GM04504 (cell line): Measurements from ENCODE around the gene PEPD.

Experiments
- DNase-seq: peaks from one replicate; pipeline ENCODE4 v3.0.0-alpha.2; 2012; ENCODE audit warnings: low read depth

Gene PEPD

DNA sequence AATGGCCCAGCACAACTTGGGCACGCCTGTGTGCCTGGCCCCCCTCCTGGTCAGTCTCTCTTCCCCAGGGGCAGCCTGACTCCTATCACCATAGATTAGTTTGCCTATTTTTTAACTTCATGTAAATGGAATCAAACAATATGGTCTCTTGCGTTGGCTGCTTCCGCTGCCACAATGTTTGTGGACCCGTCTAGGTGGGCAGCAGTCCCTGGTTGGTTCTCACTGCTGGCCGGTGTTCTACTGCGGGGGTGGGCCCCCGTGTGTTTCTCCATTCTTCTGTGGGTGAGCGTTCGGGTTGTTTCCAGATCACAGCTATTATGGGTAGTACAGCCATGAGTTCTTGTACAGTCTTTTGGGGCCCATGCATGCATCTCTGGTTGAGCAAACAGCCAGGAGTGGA is 100.8 kb downstream of the PEPD start:
- DNase-seq: no peak

DNA sequence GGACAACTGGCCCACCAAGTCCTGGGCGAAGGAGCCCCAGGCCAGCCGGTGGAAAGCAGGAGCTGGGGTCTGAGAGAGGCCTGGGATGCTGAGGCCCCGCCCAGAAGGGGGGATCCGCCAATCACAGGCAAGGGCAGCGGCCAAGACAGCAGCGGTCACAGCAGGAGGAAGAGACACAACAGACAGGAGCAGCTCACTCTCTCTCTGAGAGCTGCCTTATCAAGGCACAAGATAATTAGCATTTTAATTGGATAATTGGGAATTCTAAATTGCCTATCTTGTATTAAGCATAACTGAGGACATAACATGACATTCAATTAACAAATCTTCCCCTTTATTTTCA is 101.8 kb downstream of the PEPD start:
- DNase-seq: no peak

DNA sequence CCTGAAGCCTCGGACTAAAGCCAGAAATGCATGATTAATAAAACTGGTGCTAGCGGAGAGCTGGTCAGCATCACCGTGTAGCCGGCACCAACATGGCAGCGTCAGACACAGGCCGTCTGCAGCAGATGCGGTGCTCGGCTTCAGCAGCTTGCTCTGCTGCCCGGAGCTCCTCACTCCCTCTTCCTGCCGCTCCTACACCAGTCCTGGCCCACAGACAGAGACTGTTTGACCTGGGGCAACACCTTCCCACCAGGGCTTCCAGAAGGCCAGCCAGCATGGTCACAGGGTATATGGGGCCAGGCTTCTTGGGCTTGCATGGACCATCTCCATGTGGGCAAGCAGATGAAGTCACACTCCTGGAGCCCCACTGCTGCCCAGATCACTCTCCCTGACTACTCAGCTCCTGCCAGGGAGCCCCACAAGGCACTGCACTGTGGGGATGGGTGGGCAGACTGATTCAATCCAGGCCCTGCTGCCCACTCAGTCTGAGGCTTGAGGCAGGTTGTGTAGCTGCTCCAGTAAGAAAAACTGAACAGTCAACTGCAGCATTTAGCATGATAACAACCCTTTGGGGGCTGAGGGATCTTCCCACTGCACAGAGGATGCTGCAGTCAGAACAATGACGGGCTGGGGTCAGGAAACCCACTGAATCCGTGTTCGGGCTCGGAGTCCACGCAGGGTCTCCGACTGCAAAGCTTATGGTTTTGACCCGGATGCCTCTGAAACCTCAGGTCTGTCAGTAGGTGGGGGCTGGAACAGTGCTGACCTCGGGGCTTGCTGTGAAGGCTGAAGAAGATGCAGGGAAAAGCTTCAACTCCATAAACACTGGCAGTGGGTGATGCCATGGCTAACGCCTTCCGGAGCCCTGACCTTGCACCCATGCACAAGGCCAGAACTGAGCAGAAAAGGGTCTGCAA is 102.5 kb downstream of the PEPD start:
- DNase-seq: no peak

DNA sequence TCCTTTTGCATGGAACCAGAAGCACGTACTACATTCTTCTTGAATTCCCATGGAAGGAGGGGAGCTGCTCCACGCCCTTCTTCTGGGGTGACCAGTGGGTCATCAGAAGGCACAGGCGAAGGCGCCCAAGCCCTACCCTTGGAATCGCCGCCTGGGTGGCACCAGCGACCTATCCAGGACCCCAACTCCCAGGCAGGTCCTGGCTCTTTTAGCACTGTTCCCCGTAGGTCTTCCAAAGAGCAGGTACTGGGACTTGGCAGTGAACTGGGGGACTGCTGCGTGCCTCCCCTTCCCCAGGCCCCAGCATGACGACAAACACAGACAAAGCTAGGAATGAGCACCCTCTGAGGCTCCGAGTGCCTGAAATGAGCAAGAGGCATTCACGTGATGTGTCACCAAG is 103.1 kb downstream of the PEPD start:
- no peak for DNase-seq

DNA sequence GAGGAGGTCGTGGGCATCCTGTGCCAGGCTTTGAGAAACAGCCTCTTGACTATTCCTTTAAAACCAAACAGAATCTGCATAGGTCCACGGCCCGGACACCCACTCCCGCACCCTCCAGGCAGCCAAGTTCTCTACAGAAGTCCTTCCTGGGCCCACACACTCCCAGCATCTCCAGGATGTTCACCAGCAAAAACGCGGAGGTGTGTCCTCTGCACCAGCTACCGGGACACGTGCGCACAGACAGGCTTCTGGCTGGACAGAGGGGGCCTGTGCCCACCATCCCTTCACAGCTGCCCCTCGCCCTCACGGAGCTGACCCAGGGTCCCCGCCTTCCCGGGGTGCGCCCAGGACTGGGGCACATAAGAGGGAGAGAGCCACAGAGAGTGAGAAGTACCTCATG is 103.8 kb downstream of the PEPD start:
- no peak for DNase-seq

DNA sequence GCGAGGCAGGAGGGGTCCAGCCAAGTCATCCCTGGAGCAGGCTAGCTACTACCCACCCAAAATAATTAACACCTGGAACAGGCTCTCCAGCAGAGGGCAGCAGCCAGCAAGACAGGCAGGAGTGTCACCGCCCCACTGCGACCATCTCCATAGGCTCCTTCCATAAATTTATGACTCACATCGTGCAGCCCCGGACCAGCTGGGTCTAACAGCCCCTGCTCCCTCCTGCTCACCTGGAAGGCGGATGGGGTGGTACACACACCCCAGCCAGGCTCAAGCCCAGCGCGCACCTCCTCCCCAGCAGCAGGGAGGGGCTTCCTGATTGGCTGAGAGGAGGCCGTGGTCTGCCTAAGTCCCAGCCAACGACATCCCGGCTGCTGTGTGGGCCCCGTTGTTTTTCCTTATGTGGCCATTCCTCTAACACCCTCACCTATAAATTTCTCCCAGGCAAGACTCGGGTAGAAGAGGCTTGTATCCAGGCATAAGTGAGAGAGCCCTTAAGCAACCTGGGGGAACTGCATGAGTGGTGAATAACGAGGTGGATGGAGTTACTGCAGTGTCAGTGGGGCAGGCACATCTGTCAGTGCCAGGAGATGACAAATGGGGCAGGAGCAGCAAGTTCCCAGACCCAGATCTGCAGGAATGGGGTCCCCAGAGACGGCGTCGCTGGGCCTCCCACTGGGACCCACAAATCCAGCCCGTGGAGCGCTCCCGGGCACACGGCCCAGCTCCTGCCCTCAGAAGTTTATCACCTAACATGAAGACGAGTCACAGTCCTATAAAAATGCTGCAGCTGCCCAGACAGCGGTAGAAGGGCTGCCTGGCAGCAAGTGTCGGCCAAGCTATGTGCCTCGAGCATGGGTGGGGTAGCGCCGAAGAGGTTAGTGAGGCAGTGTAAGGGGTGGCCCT is 105.0 kb downstream of the PEPD start:
- no peak for DNase-seq

DNA sequence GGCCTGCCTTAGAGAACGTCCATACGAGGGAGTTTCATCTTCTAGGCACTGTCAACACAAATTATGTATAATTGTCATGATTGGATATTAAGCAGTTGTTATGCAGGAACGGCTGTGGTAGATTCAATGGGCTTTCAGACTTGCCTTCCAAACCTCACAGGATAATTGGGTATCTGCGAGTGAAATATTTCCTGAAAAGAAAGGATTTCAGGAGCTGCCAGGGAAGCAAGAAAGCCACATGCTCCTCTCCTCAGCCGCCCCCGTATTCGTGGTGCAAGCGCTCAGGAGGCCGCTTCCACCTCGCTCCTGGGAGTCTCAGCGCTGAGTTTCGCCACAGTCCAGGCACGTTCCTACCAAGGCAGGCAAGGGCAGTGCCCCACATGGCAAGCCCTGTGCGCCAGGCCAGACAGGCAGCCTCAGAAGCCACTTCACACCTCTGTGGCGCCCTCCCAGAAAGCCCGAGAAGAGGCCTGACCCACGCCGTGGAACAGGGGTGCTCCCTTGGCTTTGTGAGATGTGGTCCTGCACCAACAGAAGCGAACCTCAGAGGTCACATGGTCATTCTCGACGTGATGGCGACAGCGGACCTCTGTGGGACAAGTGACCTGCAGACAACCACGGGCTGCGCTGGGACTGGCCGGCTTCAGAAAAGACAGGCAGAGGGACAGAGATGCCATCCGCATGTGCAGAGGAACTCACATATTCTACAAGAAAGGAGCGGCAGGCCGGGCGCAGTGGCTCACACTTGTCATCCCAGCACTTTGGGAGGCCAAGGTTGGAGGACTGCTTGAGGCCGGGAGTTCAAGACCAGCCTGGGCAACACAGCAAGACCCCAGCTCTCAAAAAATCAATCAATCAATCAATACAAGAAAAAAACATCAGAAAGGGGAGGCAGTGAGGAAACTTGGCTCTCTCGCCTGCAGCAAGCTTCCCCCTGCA is 106.7 kb downstream of the PEPD start:
- no peak for DNase-seq

DNA sequence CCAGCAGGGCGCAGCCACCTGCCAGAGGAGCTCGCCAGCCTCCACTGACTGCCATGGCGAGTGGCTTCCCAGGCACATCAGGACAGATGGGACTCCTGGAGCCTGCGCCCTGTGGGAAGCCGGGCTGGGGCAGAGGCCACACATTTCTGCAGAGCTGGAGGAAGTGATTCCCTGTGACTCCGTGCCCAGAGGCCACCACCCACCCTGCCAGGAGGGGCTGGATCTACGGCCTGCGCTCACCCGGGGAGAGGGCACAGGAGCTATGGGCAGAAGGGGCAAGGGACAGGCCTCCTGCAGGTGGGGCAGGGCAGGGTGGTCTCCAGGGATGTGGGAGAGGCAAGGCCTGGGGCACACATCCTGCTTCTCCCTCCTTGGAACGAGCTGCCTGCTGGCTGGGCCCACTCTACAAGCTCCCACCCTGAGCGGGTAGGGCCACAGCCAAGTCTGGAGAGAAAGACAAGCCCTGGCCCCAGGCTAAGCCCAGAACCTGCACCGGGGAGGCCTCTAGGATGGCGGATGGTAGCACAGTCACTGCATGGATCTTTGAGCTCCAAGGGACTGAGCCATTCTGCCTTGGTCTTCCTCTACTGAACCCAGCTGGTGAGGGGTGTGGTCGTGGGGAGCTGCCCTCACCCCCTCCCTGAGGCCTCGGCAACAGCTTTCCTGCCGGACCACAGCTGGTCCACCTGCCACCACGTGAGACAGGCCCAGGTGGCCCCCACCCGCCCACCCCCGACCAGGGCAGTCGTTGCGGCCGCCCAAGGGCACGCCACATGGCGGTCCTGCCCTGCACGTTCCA is 107.5 kb downstream of the PEPD start:
- DNase-seq: no peak

DNA sequence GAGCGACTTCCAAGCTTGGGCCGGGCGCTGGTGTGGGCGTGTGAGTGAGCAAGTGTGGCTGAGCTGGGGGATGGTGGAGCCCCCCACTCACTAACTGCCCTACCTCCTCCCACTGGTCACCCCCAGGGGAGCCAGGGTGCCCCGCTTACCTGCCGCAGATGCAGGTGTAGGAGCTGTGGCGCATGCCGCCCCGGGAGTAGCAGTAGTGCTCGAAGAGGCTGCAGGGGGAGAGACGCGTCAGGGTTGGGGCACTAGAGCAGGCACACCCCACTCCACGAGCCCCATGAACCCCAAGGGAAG is 108.2 kb downstream of the PEPD start:
- DNase-seq: no peak

DNA sequence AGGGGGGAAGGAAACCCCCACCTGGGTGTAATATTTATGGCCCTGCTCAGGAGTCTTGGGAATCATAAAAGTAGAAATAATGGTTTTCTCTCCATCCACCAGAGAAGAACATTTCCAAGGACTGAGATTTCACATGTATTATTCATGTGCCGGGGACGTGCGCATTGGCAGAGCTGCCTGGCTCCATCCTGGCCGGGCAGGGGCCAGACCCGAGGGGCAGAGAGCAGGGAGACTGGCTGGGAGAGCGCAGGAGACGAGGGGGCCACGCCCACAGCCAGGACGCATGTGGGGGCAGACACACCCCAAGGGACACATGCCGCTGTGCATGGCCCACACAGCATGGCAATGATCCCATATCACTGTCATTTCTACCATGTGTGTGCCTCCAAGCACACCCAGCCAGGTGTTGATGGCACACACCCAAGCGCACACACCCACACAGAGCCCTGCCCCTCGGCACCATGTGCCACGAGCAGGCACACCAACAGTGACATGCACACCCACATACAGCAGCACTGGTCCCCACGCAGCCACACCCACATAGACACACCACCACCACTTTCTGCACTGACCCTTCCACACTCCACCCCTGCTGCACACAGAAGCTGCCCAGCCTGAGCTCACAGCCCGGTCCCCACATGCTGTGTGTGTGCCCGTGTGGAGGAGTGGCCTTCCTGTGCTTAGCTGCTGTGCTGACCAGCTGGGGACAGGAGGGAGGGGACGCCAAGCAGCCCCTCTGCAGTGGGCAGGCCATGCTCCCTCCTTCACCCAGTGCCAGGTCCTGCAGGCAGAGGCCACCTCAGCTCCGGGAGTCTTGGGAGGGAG is 108.8 kb downstream of the PEPD start:
- DNase-seq: no peak

DNA sequence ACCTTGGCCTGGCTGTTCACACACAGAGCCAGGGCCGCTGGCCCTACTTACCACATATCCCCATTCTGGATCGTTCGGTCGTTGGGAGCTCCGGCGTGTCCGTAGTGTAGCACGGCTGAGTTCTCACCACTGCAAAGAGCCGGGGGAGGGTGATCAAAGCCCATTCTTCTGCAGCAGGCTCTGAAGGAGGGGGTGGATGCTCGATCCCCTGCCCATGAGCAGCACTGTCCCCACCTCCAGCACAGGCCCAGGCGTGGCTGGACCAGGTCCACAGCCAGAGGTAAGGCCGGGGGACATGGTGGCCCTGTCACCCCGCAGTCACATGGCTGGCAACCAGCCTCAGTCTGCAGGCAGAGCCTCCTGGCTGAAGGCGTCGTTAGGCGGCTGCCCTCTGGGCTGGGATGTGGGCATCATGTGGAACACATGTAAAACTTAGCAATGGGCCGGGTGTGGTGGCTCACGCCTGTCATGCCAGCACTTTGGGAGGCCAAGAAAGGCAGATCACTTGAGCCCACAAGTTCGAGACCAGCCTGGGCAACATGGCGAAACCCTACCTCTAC is 109.9 kb downstream of the PEPD start:
- DNase-seq: no peak

DNA sequence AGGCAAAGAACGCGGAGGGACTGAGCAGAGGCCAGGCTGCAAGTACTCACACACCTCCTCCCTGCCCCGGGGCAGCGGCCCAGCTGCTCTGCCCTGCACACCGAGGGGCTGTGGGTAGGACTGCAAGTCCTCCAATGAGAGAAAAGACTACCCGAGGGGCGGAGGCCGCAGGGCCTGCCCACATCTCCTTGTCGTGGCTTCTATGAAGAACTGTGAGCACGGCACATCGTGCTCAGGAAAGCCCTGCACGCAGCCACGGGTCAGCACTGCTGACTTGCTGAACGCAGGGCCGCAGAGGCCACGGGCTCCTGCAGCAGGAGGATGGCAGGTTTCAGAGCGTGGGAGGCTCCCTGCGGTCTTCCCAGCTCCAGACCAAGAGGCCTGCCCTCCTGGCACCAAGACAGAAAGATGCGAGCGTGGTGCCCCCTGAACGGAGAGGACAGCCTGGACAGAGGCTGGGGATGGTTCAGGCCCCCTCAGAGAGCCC is 110.6 kb downstream of the PEPD start:
- DNase-seq: no peak

DNA sequence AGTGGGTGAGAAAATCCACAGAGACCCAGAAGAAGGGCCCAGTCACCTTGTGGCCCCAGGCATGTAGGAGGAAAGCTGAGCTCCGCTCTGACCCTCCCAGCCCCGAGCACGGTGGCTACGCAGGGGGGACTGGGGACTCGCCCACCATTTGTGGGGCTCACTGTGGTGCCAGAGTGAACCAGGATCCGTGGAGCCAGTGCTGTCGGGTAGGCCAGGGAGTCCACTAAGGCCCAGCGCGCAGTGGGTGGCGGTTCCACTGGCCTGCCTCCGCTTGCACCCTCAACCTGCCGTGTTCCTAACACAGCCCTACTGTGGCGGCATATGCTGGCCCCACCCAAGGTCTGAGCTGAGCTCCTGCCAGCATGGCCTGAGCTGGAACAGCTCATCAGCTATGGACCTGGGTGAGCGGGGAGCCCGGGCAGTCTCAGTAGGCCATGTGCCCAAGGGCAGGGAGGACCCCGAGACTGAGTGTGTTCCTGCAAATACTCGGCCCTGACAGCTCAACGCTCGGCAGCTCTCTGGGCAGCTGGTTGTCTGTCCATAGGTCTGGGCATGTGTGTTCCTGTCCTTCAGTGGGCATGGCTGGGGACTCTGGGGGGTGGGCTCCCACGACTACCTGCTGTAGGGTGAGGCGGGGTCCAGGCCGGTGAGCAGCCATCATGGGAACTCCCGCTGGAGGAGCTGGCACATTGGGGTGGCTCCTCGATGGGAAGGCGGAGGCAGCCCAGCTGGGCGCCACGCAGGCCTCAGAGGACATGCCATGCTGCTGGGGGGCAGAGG is 111.5 kb downstream of the PEPD start:
- DNase-seq: no peak

DNA sequence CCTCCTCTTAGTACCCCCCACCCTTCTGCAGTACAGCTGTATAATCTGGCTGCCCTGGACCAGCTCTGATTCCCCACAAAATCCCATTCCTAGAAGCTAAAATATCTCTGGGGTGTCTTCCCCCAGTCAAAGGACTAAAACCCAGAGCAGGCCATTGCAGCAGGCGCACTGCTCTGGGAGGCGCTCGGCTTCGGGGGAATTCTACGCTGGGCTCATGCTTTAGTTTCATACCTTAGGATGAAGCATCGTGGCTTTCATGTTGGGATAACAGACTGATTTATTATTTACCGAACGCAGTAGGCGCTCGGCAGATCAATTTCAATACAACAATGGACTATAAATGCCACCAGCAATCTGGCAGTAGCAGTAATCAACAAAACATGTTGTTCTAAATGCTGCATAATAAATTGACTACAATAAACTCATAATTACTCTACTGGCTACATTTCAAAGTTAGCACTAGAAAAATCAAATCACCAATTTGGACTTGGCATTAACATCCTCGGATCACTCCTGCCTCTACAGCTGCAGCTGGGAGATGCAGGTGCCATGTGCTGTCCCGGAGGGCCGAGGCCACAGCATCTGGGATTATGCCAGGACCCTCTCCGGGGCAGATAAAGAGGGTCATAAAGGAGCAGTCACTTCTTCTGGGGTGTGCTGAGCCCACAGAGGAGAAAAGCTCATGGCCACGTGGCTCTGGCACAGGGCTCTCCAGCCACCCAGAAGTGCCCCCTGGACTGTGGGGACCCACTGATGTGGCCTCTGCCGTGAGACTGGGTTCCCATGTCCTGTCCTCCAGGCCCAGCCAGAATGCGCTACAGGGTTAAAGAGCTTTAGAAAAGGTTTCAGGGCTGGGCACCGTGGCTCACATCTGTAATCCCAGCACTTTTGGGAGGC is 112.8 kb downstream of the PEPD start:
- no peak for DNase-seq

DNA sequence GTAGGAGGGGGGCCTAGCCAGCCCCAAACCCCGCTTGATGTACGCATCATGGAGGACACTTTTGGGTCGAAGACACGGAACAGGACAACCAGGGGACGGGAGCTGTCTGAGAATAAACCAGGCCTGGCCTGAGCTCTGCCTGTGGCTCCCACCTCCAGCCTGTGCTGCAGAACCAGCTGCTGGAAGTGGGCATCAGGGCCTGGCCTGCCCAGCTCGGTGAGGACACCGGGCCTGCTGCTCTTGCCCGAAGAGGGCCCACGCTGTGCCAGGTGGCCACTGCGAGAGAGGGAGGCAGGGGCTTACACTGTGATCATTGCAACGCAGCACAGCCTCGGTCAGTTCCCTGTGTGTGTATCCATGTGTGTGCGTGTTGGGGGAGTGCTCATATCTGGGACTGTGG is 113.5 kb downstream of the PEPD start:
- no peak for DNase-seq

DNA sequence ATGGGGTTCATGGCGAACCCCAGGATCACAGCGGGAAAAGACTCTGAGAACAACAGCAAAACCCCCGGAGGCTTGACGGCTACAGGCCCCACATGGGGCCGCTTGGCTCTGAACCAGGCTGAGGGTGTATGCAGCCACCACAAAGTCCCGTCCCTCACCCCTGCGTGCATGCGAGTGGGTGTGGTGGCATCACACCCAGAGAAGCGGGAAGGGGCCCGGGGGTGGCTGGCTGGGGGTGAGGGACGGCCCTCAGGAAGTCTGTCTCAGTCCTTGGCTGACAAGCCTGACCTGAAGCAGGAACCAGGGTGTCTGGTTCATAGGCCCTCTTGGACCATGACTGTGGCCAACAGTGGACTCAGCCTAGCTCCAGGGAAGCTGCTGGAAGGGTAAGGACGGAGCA is 113.9 kb downstream of the PEPD start:
- no peak for DNase-seq

DNA sequence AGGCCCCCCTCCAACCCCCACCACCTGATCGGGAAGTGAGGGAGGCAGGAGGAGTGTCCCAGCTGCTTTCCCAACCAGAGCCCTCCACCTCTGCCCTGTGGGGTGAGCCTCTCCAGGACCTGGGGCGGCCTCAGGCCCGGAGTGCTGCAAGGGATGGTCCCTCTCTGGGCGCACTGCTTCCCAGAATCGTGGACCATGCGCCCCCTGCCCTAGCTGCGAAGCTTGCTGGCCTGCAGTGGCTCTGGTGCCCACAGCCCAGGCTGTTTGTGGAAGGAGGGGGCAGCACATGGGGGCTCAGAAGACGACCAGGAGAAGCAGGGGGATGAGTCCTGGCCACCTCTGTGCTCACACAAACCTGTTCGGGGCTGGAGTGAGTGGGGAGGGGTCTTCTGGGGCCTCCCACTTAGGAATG is 114.4 kb downstream of the PEPD start:
- no peak for DNase-seq

DNA sequence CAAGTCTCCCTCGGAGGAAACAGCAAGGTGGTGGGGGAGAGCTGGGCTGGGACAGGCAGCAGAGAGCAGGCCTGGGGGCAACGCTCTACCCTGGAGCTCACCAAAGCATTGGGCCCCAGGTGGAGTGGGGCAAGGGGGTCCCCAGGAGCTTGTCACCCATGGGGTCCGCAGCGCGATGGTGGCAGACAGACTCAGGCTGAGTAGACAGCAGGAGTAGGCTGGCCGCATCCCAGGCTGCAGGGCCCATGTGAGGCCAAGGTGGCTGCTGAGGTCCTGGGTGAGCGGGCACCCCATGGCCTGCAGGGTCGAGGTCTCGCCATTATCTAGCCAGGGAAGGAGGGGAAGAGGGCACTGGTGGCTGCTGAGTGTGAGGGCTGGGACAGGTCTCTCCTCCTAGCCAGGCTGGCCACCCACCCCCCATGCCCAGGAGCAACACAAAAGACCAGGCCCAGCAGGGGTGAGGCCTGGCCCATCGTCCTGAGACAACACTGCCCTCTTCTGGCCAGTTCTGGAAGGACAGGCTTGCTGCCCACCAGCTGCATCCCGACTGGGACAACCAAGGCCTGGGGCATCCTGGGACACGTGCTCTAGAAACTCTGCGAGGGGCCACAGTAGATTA is 115.0 kb downstream of the PEPD start:
- DNase-seq: no peak
